ENCODE data around the gene SLC10A7. TPM values are rescaled to one million over a fixed set of nuclear protein-coding genes. Genes with fewer than 3 reads are reported as not detected.

SLC10A7 gene
- total and polyA plus RNA-seq, 2 of the 8 experiments (the other 6 are each of a cell fraction or from before 2014, with no cell fraction given), result 2.5 to 2.9 TPM

GRCh38 chr4:146458594-146458993, 63.1 kb downstream of the SLC10A7 start:
- H3K14ac ChIP-seq (ENCODE audit: insufficient read length), result no peak overlapping the region
- H3K56ac ChIP-seq (replicated peaks; ENCODE audit: insufficient read length, low read depth, low read length), result no peak overlapping the region
- no peaks in the 10 kb centered on the region for H3K27me3 ChIP-seq (replicated peaks in 1 of 4; ENCODE audit: control insufficient read depth in 3 of 4, extremely low read depth in 1 of 4, insufficient read depth in 3 of 4, low read length in 3 of 4)
- no peak overlapping the region for H2BK5ac ChIP-seq (ENCODE audit: low read depth, low read length)
- no peak overlapping the region for H3K4me2 ChIP-seq (ENCODE audit: insufficient read depth in 1 of 2, low read depth in 2 of 2, low read length in 2 of 2)
- no peak overlapping the region for H4K91ac ChIP-seq (replicated peaks; ENCODE audit: insufficient read length, low read length)
- H3K4me3 ChIP-seq (ENCODE audit: extremely low read depth in 1 of 4, insufficient read depth in 2 of 4, low read depth in 3 of 4, low read length in 4 of 4), result no peak overlapping the region
- no peak overlapping the region for H2BK12ac ChIP-seq (ENCODE audit: low read depth, low read length)
- H3K18ac ChIP-seq (ENCODE audit: extremely low read depth, low read length), result no peak overlapping the region
- DNase-seq (ENCODE audit: low read depth in 1 of 2, low spot score in 2 of 2) (no peak), FAIRE-seq (no peak)
- H3K4me1 ChIP-seq (replicated peaks in 1 of 4; ENCODE audit: control insufficient read depth in 3 of 4, insufficient read depth in 4 of 4, low read length in 3 of 4), result peaks cover 0 to 5% (median 1%) of the 10 kb centered on the region in 4 experiments; a peak in 1 of 7 replicates
- H3K23me2 ChIP-seq (ENCODE audit: low read depth, low read length), result no peaks in the 10 kb centered on the region
- no peak overlapping the region for H3K27ac ChIP-seq (ENCODE audit: low read depth, low read length)
- H3K9me3 ChIP-seq (ENCODE audit: insufficient read depth in 2 of 2, low read depth in 1 of 2, low read length in 1 of 2), result no peaks in the 10 kb centered on the region
- H3K36me3 ChIP-seq (ENCODE audit: control insufficient read depth in 2 of 4, insufficient read depth in 4 of 4, low read length in 3 of 4), result no peaks in the 10 kb centered on the region
- H4K5ac ChIP-seq (ENCODE audit: insufficient read length, low read depth, low read length), result no peak overlapping the region
- CTCF ChIA-PET (ENCODE audit: partially characterized antibody), result no interaction called here
- TF ChIP-seq HDAC6 (IDR thresholded peaks at IDR 0.05; ENCODE audit: low read depth, low read length), result no peak
- TF ChIP-seq CTCF (IDR thresholded peaks at IDR 0.05; ENCODE audit: control extremely low read depth in 1 of 3, insufficient read depth in 1 of 3, low read depth in 1 of 3, low read length in 3 of 3), result no peak
- TF ChIP-seq CEBPB (IDR thresholded peaks at IDR 0.05; ENCODE audit: low read depth, low read length), result no peak
- H4K8ac ChIP-seq (ENCODE audit: extremely low read depth, insufficient read depth, low read length), result no peak overlapping the region
- POLR2A ChIA-PET (ENCODE audit: partially characterized antibody), result no interaction called here
- no peaks in the 10 kb centered on the region for H4K20me1 ChIP-seq (replicated peaks in 1 of 2; ENCODE audit: control insufficient read depth in 1 of 2, insufficient read depth in 2 of 2, low read length in 2 of 2)
- H2BK15ac ChIP-seq (ENCODE audit: low read length), result no peak overlapping the region
- no peak overlapping the region for H2BK20ac ChIP-seq (ENCODE audit: low read length)
- 87% methylated on average over 1 of the region's 1 CpG; no CpG with 5 or more reads in 1 of the 2 experiments for WGBS, 2 experiments (ENCODE audit: extremely low coverage in 1 of 2, insufficient coverage in 1 of 2, insufficient read length in 1 of 2, insufficient replicate concordance in 2 of 2, low coverage in 1 of 2, low lambda C conversion rate in 2 of 2, missing lambda C conversion rate in 1 of 2)
- H3K79me2 ChIP-seq (ENCODE audit: control insufficient read depth in 1 of 2, insufficient read depth in 2 of 2, low read length in 2 of 2), result no peaks in the 10 kb centered on the region
- no peak overlapping the region for H3K9ac ChIP-seq (replicated peaks in 1 of 4; ENCODE audit: extremely low read depth in 1 of 4, low read depth in 3 of 4, low read length in 3 of 4)
- H3K4ac ChIP-seq (replicated peaks; ENCODE audit: insufficient read length, low read depth, low read length), result no peak overlapping the region
- H3K79me1 ChIP-seq (ENCODE audit: low read depth, low read length), result no peaks in the 10 kb centered on the region
- no peak overlapping the region for H2AK5ac ChIP-seq (ENCODE audit: low read depth, low read length)
- no peak overlapping the region for H2BK120ac ChIP-seq (replicated peaks; ENCODE audit: low read depth, low read length)
- H2AFZ ChIP-seq (ENCODE audit: low read length), result peak overlapping the region; percentile 75; the same call in 1 of the 2 replicates
- H3K23ac ChIP-seq (ENCODE audit: insufficient read length), result no peak overlapping the region
